ENCODE measurements around the gene FHAD1.

The FHAD1 gene

DNA sequence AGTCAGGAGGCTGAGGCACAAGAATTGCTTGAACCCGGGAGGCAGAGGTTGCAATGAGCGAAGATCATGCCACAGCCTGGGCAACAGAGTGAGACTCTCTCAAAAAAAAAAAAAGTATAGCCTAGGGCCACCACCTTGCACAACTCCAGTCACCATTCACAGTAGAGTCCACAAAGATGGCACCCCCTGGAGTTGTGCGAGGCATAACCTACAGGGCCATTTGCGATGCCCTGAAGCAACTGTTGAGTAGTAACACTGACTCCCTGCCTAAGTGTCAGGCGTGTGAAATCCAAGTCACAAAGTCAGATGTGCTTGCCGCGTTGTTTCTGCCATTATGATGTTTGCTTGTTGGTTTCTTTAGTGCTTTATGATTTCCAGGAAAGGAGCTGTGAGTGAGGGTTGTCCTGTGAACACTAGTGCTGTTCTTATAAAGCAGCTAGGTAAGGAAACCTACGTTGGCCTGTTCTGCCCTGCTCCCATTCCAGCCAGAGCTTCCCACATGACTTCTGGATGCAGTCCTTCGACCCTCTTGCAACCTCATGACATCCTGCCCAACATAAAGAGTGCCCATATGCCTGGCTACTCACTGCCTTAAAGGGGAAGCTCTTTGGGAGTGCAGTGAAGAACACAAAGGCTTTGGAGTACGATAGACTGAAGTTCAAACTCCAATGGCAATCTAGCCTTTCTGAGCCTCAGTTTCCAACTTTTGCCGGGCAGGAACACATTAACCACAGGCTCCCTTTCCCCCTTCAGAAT is 29.8 kb downstream of the FHAD1 start:
- TF ChIP-seq, protein P1, sequence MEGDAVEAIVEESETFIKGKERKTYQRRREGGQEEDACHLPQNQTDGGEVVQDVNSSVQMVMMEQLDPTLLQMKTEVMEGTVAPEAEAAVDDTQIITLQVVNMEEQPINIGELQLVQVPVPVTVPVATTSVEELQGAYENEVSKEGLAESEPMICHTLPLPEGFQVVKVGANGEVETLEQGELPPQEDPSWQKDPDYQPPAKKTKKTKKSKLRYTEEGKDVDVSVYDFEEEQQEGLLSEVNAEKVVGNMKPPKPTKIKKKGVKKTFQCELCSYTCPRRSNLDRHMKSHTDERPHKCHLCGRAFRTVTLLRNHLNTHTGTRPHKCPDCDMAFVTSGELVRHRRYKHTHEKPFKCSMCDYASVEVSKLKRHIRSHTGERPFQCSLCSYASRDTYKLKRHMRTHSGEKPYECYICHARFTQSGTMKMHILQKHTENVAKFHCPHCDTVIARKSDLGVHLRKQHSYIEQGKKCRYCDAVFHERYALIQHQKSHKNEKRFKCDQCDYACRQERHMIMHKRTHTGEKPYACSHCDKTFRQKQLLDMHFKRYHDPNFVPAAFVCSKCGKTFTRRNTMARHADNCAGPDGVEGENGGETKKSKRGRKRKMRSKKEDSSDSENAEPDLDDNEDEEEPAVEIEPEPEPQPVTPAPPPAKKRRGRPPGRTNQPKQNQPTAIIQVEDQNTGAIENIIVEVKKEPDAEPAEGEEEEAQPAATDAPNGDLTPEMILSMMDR (IDR thresholded peaks at IDR 0.05; ENCODE audit: low read depth, low read length), result no peak
- TF ChIP-seq, protein P2, sequence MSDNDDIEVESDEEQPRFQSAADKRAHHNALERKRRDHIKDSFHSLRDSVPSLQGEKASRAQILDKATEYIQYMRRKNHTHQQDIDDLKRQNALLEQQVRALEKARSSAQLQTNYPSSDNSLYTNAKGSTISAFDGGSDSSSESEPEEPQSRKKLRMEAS (IDR thresholded peaks at IDR 0.05; ENCODE audit: low read depth, low read length), result no peak
- no peak for TF ChIP-seq MYC (IDR thresholded peaks at IDR 0.05; ENCODE audit: low read depth, low read length)
- no peak for TF ChIP-seq POLR2A (IDR thresholded peaks at IDR 0.05; ENCODE audit: extremely low read depth, insufficient read length)
- H3K4me3 ChIP-seq (ENCODE audit: low read depth, low read length), result no peak overlapping the region
- no peak for DNase-seq (ENCODE audit: low read depth)

DNA sequence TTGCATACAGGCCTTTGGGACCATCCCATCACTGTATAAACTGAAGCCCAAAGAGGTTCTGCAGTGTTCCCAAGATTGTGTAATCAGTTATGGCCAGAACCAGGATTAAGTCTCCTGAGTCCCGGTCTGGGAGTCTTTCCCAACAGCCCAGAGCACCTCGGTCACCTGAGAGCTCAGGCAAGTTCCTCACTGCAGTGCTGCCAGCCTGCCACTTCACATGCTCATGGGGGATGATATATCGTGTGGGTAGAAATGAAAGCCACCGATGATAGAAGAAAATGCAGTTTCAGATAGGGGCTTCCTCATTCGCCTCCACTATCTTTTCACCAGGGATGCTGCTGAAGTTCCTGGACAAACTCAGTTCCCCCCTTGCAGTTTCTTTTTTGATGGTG is 30.4 kb downstream of the FHAD1 start:
- DNase-seq (ENCODE audit: low read depth), result no peak
- no peak overlapping the region for H3K4me3 ChIP-seq (ENCODE audit: low read depth, low read length)
- TF ChIP-seq, protein P1 (IDR thresholded peaks at IDR 0.05; ENCODE audit: low read depth, low read length), result no peak
- no peak for TF ChIP-seq MYC (IDR thresholded peaks at IDR 0.05; ENCODE audit: low read depth, low read length)
- TF ChIP-seq, protein P2 (IDR thresholded peaks at IDR 0.05; ENCODE audit: low read depth, low read length), result no peak
- TF ChIP-seq POLR2A (IDR thresholded peaks at IDR 0.05; ENCODE audit: extremely low read depth, insufficient read length), result no peak

DNA sequence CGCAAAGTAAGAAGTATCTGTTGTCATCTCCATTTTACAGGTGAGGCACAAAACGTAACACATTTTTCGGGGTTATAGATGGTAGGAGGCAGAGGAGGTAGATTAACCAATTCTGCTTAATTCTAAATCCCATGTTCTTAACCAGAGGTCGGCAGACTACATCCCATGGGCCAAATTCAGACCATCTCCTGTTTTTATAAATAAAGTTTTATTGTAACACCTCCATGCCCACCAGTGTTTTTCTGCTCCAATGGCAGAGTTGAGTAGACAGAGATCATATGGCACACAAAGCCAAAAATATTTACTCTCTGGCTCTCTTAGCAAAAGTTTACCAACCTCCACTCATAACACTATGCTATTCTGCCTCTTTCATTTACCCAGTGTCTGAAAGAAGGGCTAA is 30.9 kb downstream of the FHAD1 start:
- no peak for DNase-seq (ENCODE audit: low read depth)
- H3K4me3 ChIP-seq (ENCODE audit: low read depth, low read length), result no peak overlapping the region
- TF ChIP-seq, protein P1 (IDR thresholded peaks at IDR 0.05; ENCODE audit: low read depth, low read length), result no peak
- TF ChIP-seq MYC (IDR thresholded peaks at IDR 0.05; ENCODE audit: low read depth, low read length) (no peak), POLR2A (IDR thresholded peaks at IDR 0.05; ENCODE audit: extremely low read depth, insufficient read length) (no peak)
- TF ChIP-seq, protein P2 (IDR thresholded peaks at IDR 0.05; ENCODE audit: low read depth, low read length), result no peak

DNA sequence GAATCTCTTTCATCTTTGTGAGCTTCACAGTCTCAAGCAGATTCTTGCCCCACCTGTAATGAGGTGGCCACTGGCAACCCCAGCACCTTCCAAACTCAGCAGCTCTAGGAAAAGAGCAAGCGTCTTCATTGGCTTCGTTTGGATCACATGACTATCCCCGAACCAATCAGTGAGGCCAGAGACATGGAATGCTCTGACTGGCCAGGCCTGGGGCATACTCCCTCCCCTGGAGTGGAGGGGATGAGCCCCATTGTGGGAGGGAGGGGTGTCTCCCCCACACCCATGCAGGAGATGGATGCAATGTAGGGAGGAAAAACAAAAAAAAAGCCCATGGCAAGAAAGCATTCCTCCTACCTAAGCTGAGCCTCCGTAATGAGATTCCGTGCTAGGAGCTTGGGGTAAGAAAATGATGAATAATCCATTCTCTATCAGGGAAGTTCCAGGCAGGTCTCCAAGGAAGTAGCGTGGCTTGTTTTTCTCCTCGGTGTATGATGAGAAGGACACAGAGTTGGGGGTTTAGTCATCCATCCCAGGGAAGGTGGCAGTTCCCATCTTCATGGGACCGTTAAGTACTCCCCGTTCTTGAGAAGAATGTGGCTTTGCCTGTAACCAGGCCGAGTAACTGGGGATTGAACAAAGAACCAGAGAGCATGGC is 32.7 kb downstream of the FHAD1 start:
- no peak overlapping the region for H3K4me3 ChIP-seq (ENCODE audit: low read depth, low read length)
- TF ChIP-seq POLR2A (IDR thresholded peaks at IDR 0.05; ENCODE audit: extremely low read depth, insufficient read length), result no peak
- TF ChIP-seq, protein P1 (IDR thresholded peaks at IDR 0.05; ENCODE audit: low read depth, low read length), result no peak
- TF ChIP-seq, protein P2 (IDR thresholded peaks at IDR 0.05; ENCODE audit: low read depth, low read length), result no peak
- TF ChIP-seq MYC (IDR thresholded peaks at IDR 0.05; ENCODE audit: low read depth, low read length), result no peak
- DNase-seq (ENCODE audit: low read depth), result no peak

DNA sequence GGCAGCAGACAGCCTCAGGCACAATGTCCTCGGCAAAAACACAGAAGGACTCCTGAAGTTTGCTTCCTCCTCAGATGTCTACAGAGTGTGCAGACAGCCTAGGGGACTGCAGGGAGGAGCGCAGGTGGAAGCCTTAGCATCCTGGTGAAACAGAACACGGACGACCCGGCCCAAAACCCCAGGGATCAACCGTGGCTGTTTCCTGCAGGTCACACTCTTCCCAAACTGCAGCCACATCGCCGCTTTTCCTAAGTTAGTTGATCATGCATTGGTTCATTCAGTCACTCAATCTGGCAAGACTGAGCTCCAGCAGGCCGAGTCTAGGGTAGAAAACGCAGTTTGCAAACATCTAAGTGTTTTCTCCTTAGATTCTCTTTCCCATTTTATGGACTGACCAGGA is 33.4 kb downstream of the FHAD1 start:
- TF ChIP-seq, protein P1 (IDR thresholded peaks at IDR 0.05; ENCODE audit: low read depth, low read length), result no peak
- TF ChIP-seq POLR2A (IDR thresholded peaks at IDR 0.05; ENCODE audit: extremely low read depth, insufficient read length), result no peak
- TF ChIP-seq, protein P2 (IDR thresholded peaks at IDR 0.05; ENCODE audit: low read depth, low read length), result no peak
- TF ChIP-seq MYC (IDR thresholded peaks at IDR 0.05; ENCODE audit: low read depth, low read length), result no peak
- no peak for DNase-seq (ENCODE audit: low read depth)
- H3K4me3 ChIP-seq (ENCODE audit: low read depth, low read length), result no peak overlapping the region
